Right lung (tissue), 5 donors: ENCODE results near the gene CIBAR2. TPM values are rescaled to one million over a fixed set of nuclear protein-coding genes. Genes with fewer than 3 reads are reported as not detected.

Experiments
- DNase-seq, 2 donors: peaks; one replicate each; pipeline ENCODE4 v3.0.0-alpha.2; 2013
- polyA plus RNA-seq, 5 donors: library from polyadenylated mRNA; unstranded; fragments of 120-200 nt; gene quantifications; one replicate each; pipeline versions ENCODE4 v1.2.1 to v1.2.3, GENCODE V29; 2013; ENCODE audit warnings: inconsistent platforms in 1 of 5, low replicate concordance in 1 of 5; ENCODE audit not compliant: insufficient read length in 5 of 5, insufficient read depth in 1 of 5

Gene CIBAR2
- polyA plus RNA-seq, 5 donors, result 1.3 to 11.8 (median 6.9) TPM

GRCh38 chr16:85103114-85104079 lies 8.9 kb downstream of the CIBAR2 start:
- no peak for DNase-seq

- DNase-seq, result no peak
Observed at GRCh38 chr16:85101956-85102630, 10.2 kb downstream of the CIBAR2 start.

GRCh38 chr16:85100265-85100664 lies 12.0 kb downstream of the CIBAR2 start:
- no peak for DNase-seq

- no peak for DNase-seq
Observed at GRCh38 chr16:85098565-85098964, 13.7 kb downstream of the CIBAR2 start.

GRCh38 chr16:85096921-85097320 lies 15.4 kb downstream of the CIBAR2 start:
- DNase-seq, result no peak

GRCh38 chr16:85094812-85095211 lies 17.5 kb downstream of the CIBAR2 start:
- DNase-seq, result no peak

GRCh38 chr16:85094176-85094805 lies 18.0 kb downstream of the CIBAR2 start:
- DNase-seq, result no peak

GRCh38 chr16:85093705-85094104 lies 18.6 kb downstream of the CIBAR2 start:
- DNase-seq, result no peak

GRCh38 chr16:85092851-85093250 lies 19.4 kb downstream of the CIBAR2 start:
- no peak for DNase-seq

GRCh38 chr16:85092309-85092708 lies 20.0 kb downstream of the CIBAR2 start:
- no peak for DNase-seq

- DNase-seq, result no peak
Observed at GRCh38 chr16:85091522-85091910, 20.8 kb downstream of the CIBAR2 start.

- DNase-seq, result no peak
Observed at GRCh38 chr16:85090873-85091521, 21.3 kb downstream of the CIBAR2 start.

- DNase-seq, result peak in 1 of 2 donors; percentile 18
Observed at GRCh38 chr16:85090181-85090580, 22.1 kb downstream of the CIBAR2 start.

GRCh38 chr16:85089525-85089924 lies 22.7 kb downstream of the CIBAR2 start:
- DNase-seq, result peak; percentile 25 to 40

- DNase-seq, result no peak
Observed at GRCh38 chr16:85088570-85089199, 23.6 kb downstream of the CIBAR2 start.

- DNase-seq, result no peak
Observed at GRCh38 chr16:85087899-85088569, 24.2 kb downstream of the CIBAR2 start.

GRCh38 chr16:85086347-85087291 lies 25.7 kb downstream of the CIBAR2 start:
- peak; percentile 30 to 48 for DNase-seq

GRCh38 chr16:85085721-85086120 lies 26.6 kb downstream of the CIBAR2 start:
- DNase-seq, result no peak

- no peak for DNase-seq
Observed at GRCh38 chr16:85084841-85085510, 27.3 kb downstream of the CIBAR2 start.
